SW 1271 (cell line): ENCODE results near the gene ENTPD6.
"Not testable (repeated sequence)": the region's sequence is repeated elsewhere in the genome, so short reads cannot be mapped to it uniquely, and the experiment has no call there.

ENCODE experiments used
- DNase-seq, 2 experiments: peaks; one replicate each; lab custom pipeline; 2025; lab: John Stamatoyannopoulos, UW

ENTPD6 gene

GRCh38 chr20:25223765-25224720 is 28.5 kb downstream of the ENTPD6 start:
- no peak for DNase-seq

GRCh38 chr20:25224941-25225340 is 29.4 kb downstream of the ENTPD6 start:
- no peak for DNase-seq

GRCh38 chr20:25225642-25226432 is 30.3 kb downstream of the ENTPD6 start:
- DNase-seq, result no peak

DNA sequence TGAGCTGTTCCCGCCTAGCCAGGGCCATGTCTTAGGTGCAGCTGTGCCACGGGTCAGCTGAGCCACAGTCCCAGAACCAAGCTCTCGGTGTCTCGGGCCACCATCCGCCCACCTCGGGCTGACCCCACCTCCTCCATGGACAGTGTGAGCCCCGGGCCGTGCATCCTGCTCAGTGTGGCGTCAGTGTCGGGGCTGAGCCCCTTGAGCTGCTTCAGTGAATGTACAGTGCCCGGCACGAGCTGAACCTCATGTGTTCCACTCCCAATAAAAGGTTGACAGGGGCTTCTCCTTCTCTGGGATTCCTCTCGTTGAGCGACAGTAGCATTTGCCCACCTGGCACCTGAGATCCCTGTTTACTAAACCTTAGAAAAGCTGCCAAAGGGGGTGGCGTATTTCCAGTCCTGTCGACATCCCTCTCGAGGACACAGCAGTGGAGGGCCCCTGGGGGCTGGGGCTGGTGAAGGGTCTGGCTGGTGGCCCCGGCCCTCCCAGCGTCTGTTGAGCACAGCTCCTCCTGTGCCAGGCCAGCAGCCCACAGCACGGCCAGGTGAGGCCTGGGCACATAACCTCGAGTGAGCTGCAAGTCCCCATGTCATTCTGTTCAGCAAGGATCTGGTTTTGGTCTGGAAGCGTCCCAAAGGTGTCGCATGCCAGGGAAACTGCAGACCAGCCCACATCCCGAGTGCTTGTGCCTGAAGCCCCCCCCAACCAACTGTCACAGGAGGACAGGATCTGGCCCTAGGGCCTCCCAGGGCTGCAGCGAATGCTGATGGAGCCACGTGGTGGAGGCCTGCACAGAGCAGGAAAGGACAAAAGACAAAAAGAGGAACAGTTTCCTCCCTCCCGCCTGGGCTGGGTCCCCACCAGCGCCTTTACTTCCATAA is 31.2 kb downstream of the ENTPD6 start:
- no peak for DNase-seq

- peak in 1 of 2 experiments; percentile 48 for DNase-seq
Measured at GRCh38 chr20:25227317-25227831, 31.9 kb downstream of the ENTPD6 start.

DNA sequence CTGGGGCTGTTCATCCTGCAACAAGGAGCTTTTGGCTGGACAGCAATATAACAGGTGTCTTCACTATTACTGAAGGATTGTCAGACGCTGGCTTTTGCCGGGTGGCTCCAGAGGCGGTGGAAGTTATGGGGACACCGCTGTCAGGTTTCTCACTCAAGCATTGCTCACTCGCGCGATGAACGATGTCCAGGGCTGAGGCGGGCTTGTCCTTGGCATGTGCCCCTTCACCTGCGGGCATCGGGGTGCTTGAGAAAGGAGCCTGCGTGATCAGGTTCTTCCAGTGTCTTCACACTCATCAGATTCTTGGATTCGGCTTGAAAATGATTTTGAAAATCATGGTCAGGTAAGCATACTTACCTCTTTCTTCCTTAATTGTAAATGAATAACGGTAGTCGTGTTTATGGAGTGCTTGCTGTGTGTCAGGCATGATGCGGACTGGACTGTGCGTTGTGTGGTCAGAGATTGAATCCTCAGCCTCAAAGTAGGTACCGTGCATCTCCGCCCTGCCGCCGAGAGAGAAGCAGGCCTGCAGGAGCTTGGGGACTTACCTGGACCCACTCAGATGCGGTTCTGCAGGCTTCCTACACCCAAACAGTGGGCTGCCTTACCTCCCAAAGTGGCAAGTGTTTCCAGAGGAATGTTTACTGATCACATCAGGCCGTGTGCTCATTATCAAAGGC is 34.1 kb downstream of the ENTPD6 start:
- DNase-seq, result no peak

- no peak for DNase-seq
Measured at GRCh38 chr20:25230166-25230831, 34.8 kb downstream of the ENTPD6 start.

DNA sequence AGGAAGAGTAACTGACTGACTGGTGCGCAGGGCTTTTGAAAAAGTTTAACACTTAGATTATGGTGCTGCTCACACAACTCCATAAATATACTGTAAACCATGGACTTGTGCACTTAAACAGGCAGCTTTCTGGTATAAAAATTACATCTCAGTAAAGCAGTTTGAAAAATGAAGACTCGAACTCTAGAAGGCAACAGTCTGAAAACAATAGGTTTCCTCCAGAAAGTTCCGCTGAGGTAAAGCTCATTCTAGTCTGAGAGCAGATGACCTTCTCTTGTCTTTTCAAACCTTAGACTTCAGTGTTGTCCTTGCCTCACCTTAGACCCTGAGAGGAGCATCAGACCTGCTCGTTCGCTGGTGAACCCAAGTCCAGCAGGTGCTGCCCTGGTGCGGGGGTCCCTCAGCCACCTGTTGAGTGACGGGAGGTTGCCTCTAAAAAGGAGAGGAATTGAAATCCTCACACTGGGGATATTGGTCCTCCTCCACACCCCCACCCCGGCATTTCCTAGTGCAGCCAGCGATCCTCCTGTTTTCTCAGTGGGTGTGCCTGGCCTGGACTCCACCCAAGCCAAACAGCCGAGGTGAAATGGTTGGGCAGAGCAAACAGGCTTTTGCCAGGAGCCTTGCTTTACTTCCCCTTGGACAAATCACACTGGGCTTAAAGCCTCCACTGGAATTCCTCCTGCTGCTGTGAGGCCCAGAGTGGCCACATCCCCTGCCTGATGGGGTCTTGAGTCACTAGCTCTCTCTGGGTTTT is 37.7 kb downstream of the ENTPD6 start:
- DNase-seq, result peak in 1 of 2 experiments; percentile 21

DNA sequence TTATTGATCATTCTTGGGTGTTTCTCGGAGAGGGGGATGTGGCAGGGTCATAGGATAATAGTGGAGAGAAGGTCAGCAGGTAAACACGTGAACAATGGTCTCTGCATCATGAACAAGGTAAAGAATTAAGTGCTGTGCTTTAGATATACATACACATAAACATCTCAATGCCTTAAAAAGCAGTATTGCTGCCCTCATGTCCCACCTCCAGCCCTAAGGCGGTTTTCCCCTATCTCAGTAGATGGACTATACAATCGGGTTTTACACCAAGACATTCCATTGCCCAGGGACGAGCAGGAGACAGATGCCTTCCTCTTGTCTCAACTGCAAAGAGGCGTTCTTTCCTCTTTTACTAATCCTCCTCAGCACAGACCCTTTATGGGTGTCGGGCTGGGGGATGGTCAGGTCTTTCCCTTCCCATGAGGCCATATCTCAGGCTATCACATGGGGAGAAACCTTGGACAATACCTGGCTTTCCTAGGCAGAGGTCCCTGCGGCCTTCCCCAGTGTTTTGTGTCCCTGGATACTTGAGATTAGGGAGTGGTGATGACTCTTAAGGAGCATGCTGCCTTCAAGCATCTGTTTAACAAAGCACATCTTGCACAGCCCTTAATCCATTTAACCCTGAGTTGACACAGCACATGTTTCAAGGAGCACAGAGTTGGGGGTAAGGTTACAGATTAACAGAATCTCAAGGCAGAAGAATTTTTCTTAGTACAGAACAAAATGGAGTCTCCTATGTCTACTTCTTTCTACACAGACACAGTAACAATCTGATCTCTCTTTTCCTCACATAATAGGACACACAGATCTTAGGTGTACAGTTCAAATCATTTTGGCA is 38.7 kb downstream of the ENTPD6 start:
- DNase-seq, result not testable (repeated sequence)

DNA sequence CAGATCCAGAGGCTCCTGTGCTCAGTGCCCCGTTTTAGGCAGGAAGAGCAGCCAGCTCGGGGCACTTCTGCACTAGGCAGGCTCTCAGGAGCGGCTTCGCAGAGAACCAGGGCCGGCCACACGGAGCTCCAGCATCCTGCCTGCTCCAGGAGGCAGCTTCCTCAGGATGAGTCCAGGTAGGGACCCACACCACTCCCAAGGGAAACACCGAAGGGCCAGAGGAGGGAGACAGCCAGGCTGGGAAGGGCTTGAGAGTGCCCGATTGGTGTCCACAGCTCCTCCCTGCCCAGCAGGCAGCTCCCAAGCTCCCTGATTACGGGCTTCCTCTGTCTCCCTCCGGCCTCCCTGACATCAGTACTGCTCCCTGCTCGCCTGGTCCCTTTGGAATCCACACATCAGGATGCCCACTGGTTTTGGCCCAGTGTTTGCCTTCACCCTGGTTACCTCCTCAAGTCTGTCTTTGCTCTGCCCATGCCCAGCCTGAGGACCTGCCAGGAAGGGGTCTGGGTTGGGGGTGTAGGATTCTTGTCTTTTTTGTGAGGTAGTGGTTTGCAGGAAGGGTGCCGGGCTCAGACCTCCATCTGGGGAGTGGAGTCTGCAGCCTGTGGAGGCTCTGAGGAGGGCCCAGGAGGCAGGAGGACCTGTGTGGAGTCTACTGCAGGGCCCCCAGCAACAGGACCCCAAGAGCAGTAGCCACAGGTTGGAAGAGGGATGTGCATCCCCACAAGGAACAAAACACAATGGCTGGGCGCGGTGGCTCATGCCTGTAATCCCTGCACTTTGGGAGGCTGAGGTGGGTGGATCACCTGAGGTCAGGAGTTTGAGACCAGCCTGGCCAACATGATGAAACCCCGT is 41.2 kb downstream of the ENTPD6 start:
- no peak for DNase-seq

- peak; percentile 97 to 99 for DNase-seq
Measured at GRCh38 chr20:25237610-25238318, 42.3 kb downstream of the ENTPD6 start.

DNA sequence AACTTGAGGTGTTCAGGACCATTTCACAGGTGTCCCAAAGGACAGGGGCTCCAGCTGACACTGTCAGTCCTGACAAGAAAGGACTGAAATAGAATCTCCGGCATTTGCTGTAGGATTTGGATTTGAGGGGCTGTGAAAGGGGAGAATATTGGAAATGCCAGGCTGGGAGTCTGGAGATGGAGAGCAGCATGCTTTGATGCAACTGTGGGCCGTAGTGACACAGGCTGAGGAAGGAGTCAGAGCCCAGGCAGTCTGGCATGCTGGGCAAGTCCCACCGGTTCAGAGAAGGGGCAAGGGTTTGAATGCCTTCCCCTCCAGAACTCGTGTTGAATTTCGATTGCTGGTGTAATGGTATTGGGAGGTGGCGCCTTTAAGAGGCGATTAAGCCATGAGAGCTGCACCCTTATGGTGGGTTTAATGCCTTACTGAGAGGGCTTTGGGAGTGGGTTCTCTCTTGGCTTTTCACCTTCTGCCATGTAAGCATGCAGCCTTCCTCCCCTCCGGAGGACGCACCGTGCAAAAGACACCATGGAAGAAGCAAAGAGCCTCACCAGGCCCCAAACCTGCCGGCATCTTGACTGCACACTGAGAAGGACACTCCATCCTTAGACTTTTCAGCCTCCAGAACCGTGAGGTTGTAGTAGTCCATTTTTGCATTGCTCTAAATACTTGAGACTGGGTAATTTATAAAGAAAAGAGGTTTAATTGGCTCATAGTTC is 43.0 kb downstream of the ENTPD6 start:
- DNase-seq, result no peak

DNA sequence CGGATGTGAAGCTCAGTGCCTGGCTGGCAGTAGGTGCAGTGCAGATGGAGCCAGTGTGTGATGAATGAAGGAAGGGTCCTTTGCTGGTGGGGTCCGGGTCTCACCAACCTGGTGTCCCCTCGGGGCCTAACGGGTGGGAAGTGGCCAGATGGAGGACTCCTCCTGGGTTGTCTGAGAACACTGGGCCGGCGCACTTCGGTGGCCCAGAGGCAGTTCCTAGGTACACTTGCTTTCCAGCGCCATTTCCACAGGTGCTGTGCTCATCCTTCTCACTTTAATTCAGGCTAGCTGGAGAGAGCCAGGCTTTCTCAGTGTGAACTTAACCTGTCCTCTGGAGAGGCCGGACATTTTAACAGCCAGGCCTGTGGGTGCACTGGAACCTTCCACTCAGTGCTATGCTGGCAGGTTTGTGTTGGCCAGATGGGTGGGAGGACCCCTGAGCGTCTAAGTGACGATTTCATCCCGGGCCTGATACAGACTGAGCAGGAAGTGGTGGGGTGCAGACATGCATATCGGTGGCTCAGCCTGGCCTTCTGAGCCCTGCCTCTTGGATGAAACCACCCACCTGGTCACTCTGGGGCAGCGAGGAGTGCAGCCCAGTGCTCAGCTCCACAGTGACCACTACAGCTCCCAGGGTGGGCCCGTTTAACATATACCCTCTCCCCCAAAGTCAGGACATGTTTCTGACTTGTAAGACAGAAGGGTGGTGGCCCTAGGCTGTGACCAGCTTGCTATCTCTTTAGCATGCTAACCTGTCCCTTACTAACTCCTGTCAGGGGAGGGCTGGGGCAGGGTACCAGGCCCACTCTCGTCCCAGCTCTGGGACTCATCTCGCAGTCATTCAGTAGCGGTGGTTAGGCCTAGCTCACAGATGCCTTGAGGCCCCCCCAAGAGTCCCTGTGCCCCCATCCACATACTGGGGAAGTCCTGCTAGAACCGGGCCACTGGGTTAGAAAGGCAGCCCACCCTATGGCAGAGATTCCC is 44.2 kb downstream of the ENTPD6 start:
- DNase-seq, result no peak

GRCh38 chr20:25240851-25241658 is 45.5 kb downstream of the ENTPD6 start:
- DNase-seq, result not testable (repeated sequence)

DNA sequence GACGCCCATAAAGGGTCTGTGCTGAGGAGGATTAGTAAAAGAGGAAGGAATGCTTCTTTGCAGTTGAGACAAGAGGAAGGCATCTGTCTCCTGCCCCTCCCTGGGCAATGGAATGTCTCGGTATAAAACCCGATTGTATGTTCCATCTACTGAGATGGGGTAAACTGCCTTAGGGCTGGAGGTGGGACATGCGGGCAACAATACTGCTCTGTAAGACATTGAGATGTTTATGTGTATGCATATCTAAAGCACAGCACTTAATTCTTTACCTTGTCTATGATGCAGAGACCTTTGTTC is 46.1 kb downstream of the ENTPD6 start:
- not testable (repeated sequence) for DNase-seq
